DOHH2 (cell line): ENCODE data around the gene ZNF24.

Source experiments
- H3F3A ChIP-seq: fragments of 200-600 bp; sonication (generic), shearing (Covaris generic); 2 replicates; pipeline ENCODE4 v1.6.0; 2016; ENCODE audit warnings: antibody characterized with exemption, mild to moderate bottlenecking; ENCODE audit not compliant: control insufficient read depth, insufficient read depth
- H3K27ac ChIP-seq: fragments of 200-600 bp; sonication (generic); 2 replicates; pipeline ENCODE4 v1.5.1; 2014; ENCODE audit warnings: low read depth, mild to moderate bottlenecking, low read length, moderate library complexity
- H3K27me3 ChIP-seq: fragments of 200-600 bp; sonication (generic); 2 replicates; pipeline ENCODE4 v1.6.1; 2014; ENCODE audit warnings: mild to moderate bottlenecking, low read length, mixed read lengths; ENCODE audit not compliant: control insufficient read depth
- H3K36me3 ChIP-seq: fragments of 200-600 bp; sonication (generic); 2 replicates; pipeline ENCODE4 v1.6.1; 2014; ENCODE audit warnings: mild to moderate bottlenecking, low read length, moderate library complexity, mixed read lengths; ENCODE audit not compliant: control insufficient read depth
- H3K4me1 ChIP-seq: fragments of 200-600 bp; sonication (generic); 2 replicates; pipeline ENCODE4 v1.6.1; 2014; ENCODE audit warnings: mild to moderate bottlenecking, low read length, mixed read lengths; ENCODE audit not compliant: control insufficient read depth
- H3K4me2 ChIP-seq: fragments of 200-600 bp; sonication (generic); 2 replicates; pipeline ENCODE4 v1.6.0; 2014; ENCODE audit warnings: mild to moderate bottlenecking, low read length, moderate library complexity
- H3K4me3 ChIP-seq: fragments of 200-600 bp; sonication (generic); 2 replicates; pipeline ENCODE4 v1.5.1; 2014; ENCODE audit warnings: mild to moderate bottlenecking, low read length, mixed read lengths
- H3K79me2 ChIP-seq: fragments of 200-600 bp; sonication (generic); 2 replicates; pipeline ENCODE4 v1.6.1; 2014; ENCODE audit warnings: mild to moderate bottlenecking, low read length, mixed read lengths; ENCODE audit not compliant: control insufficient read depth
- H3K9me2 ChIP-seq: fragments of 200-600 bp; sonication (generic); replicated peaks from 2 replicates; pipeline ENCODE4 v1.6.1; 2014; ENCODE audit warnings: mild to moderate bottlenecking, low read length, mixed read lengths; ENCODE audit not compliant: control insufficient read depth
- H3K9me3 ChIP-seq: fragments of 200-600 bp; sonication (generic); 2 replicates; pipeline ENCODE4 v1.6.1; 2014; ENCODE audit warnings: antibody characterized with exemption, low read length, mixed read lengths; ENCODE audit not compliant: control insufficient read depth, insufficient read depth
- H4K20me1 ChIP-seq: fragments of 200-600 bp; sonication (generic); 2 replicates; pipeline ENCODE4 v1.6.0; 2014; ENCODE audit warnings: low read depth, mild to moderate bottlenecking, antibody characterized with exemption, low read length, moderate library complexity; ENCODE audit not compliant: control insufficient read depth, insufficient read depth
- EZH2phosphoT487 ChIP-seq: fragments of 200-600 bp; sonication (generic); IDR thresholded peaks from 2 replicates; pipeline ENCODE4 v1.6.1; 2017; ENCODE audit warnings: borderline replicate concordance, mild to moderate bottlenecking, antibody characterized with exemption, low read length, moderate library complexity, mixed read lengths
- TF ChIP-seq, protein P1 (sequence below): fragments of 200-600 bp; sonication (generic); IDR thresholded peaks from one replicate; pipeline ENCODE4 v1.5.1; 2014; ENCODE audit warnings: antibody characterized with exemption, mild to moderate bottlenecking, low read depth, low read length; ENCODE audit not compliant: poor library complexity, severe bottlenecking

Gene ZNF24

DNA sequence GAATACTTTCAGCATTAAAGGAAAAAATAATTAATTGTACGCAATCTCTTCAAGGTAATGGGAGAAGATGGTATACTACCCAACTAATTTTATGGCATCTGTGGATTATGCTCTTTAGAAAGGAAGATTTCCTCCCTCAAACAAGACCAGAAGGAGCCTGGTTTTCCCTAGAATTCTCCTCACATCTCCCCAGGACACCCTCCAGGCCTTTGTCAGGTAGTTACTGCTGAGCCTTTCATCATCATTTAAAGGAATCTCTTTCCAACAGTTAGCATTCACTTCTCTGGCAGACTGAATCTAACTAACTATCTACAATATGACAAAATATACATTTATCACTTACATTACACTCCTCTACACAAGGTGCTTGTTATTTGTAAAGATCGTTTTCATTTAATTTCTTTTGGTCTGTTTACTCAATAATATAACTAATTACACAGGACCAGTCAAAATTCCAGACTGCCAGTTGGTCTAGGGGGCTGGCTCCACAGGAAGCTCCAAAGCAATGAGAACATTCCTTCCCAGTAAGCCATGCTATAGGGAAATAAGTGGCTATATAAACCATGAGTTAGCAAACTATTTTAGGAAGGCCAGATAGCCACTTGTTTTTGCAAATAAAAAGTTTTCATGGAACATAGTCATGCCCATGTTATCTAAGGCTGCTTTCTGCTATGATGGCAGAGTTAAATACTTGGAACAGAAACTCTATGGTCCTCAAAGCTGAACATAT is 19.1 kb downstream of the ZNF24 start:
- no peaks in the 10 kb centered on the region for H3K36me3 ChIP-seq
- no peaks in the 10 kb centered on the region for H3K9me3 ChIP-seq
- no peak overlapping the region for H3K4me2 ChIP-seq
- no peaks in the 10 kb centered on the region for H3K9me2 ChIP-seq
- no peaks in the 10 kb centered on the region for H3F3A ChIP-seq
- H3K79me2 ChIP-seq = no peaks in the 10 kb centered on the region
- H4K20me1 ChIP-seq = no peaks in the 10 kb centered on the region
- TF ChIP-seq EZH2phosphoT487 = no peak
- TF ChIP-seq, protein P1, sequence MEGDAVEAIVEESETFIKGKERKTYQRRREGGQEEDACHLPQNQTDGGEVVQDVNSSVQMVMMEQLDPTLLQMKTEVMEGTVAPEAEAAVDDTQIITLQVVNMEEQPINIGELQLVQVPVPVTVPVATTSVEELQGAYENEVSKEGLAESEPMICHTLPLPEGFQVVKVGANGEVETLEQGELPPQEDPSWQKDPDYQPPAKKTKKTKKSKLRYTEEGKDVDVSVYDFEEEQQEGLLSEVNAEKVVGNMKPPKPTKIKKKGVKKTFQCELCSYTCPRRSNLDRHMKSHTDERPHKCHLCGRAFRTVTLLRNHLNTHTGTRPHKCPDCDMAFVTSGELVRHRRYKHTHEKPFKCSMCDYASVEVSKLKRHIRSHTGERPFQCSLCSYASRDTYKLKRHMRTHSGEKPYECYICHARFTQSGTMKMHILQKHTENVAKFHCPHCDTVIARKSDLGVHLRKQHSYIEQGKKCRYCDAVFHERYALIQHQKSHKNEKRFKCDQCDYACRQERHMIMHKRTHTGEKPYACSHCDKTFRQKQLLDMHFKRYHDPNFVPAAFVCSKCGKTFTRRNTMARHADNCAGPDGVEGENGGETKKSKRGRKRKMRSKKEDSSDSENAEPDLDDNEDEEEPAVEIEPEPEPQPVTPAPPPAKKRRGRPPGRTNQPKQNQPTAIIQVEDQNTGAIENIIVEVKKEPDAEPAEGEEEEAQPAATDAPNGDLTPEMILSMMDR = no peak
- no peak overlapping the region for H3K4me3 ChIP-seq
- H3K27ac ChIP-seq = no peak overlapping the region
- no peaks in the 10 kb centered on the region for H3K27me3 ChIP-seq
- no peaks in the 10 kb centered on the region for H3K4me1 ChIP-seq

DNA sequence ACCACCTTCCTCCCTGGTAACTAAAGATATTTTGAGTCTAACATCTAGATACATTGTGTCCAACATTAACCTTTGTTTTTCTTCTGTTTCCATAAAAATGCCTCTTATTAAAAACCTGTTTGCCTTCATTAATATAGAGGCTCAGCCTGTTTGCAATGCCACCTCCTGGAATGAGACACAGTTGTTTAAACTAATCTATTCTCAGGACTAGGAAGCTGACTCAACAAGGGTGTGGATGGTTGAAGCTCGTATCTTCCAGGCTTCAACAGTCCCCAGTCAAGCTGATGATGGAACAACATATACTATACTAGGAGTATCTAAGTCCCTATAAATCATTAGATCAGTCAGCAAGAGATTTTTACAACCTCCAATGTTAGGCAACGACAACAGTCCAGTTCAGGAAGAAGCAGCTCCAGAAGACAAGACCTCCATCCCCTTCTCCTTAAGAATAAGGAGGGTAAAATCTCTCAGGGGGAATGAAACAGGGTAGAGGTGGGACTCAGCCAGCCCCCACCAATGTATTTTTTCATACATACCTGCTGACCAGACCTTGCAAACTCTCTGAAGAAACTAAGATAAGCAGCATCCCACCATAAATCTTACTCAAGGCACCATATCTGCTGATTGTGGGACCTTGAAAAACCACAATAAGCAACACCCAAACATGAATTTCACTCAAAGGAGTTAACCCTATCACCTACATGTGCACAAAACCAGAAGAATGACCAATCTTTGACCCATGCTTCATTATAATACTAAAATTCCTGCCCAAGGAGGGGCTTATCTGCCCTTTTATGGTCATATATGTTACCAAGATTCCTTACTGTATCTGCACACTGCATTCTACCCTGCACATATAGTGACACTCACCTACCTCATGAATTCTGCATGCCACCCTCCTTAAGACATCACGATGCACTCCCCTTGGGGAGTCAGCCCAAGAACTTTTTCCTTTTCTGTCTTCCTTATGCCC is 21.4 kb downstream of the ZNF24 start:
- Histone ChIP-seq H3F3A (no peaks in the 10 kb centered on the region), H3K4me1 (peaks cover 3% of the 10 kb centered on the region; the same call in 1 of the 2 replicates), H3K9me2 (no peaks in the 10 kb centered on the region), H4K20me1 (no peaks in the 10 kb centered on the region), H3K9me3 (no peaks in the 10 kb centered on the region), H3K4me3 (no peak overlapping the region), H3K27me3 (no peaks in the 10 kb centered on the region), H3K36me3 (no peaks in the 10 kb centered on the region), H3K27ac (no peak overlapping the region), H3K79me2 (no peaks in the 10 kb centered on the region), H3K4me2 (no peak overlapping the region)
- no peak for TF ChIP-seq EZH2phosphoT487
- TF ChIP-seq, protein P1 = no peak

DNA sequence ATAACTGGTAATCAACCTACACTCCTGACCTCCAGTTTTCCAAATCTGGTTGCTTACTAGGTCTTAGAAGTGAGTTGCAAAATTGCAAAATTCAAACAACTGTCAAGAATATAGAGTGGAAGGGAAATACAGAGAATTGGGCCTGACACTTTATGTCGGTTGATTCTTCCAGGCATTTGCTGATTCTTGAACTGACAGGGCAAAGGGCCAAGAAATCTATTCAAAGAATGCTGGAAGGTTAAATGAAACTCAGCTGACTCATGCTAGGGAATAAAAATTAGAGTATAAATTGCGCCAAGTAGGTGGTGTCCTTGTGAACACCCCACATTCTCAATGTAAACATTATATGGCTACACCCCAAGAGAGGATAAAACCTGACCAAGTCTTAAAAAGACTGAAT is 32.7 kb downstream of the ZNF24 start:
- H4K20me1 ChIP-seq = no peaks in the 10 kb centered on the region
- no peaks in the 10 kb centered on the region for H3K79me2 ChIP-seq
- H3K36me3 ChIP-seq = peaks cover 14% of the 10 kb centered on the region
- H3F3A ChIP-seq = no peaks in the 10 kb centered on the region
- no peak overlapping the region for H3K4me3 ChIP-seq
- no peaks in the 10 kb centered on the region for H3K27me3 ChIP-seq
- peaks cover 5% of the 10 kb centered on the region for H3K4me1 ChIP-seq
- TF ChIP-seq EZH2phosphoT487 = no peak
- TF ChIP-seq, protein P1 = no peak
- peaks cover 14% of the 10 kb centered on the region for H3K9me3 ChIP-seq
- no peaks in the 10 kb centered on the region for H3K9me2 ChIP-seq
- no peak overlapping the region for H3K4me2 ChIP-seq
- H3K27ac ChIP-seq = no peak overlapping the region
